SK-N-MC (cell line): ENCODE data around the gene FAM107B.

ENCODE experiments used
- EZH2 ChIP-seq: fragments of 200-600 bp; sonication (generic); IDR thresholded peaks from one replicate; pipeline ENCODE4 v1.6.1; 2017; ENCODE audit warnings: antibody characterized with exemption
- FOXP2 ChIP-seq: optimal IDR thresholded peaks from 2 replicates; pipeline ENCODE3; 2011; ENCODE audit warnings: mild to moderate bottlenecking, moderate library complexity; ENCODE audit not compliant: insufficient read depth; ENCODE audit errors: extremely low read length, control extremely low read depth
- POLR2AphosphoS5 ChIP-seq: IDR thresholded peaks from 2 replicates; pipeline ENCODE4 v1.6.1; 2012; ENCODE audit warnings: mild to moderate bottlenecking, low read depth, low read length, borderline replicate concordance

DNA sequence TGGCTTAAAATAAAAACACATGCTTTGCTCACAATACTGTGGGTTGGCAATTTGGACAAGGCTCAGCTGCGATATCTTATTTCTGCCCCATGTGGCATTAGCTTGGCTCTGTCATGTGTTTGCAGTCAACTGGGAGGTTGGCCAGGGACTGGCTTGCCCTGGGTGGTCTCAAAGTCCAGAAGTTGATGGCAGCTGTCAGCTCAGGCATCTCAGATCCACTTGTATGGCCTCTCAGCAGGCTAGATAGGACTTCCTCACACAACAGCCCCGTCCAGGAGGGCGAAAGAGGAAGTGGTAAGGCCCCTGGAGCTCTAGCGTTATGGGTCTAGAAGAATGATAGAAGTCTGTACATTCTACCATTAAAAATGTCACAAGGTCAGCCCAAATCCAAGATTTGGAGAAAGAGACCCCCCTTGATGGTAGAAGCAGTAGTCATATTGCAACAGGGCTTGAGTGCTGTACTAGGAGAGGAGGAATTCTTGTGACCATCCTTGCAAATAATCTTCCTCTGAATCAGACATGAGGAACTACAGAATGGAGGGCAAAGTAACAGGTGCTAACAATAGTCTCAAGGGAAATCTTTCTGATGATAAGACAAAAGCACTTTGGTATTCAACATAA lies 166.2 kb downstream of the FAM107B start:
- no peak for TF ChIP-seq EZH2
- no peak for TF ChIP-seq POLR2AphosphoS5
- no peak for TF ChIP-seq FOXP2
